Bronchial epithelial cell (primary cell): ENCODE data around the gene TRAPPC3. TPM values are rescaled to one million over a fixed set of nuclear protein-coding genes. Genes with fewer than 3 reads are reported as not detected.

ENCODE experiments used
- DNase-seq: peaks from one replicate; pipeline ENCODE4 v3.0.0-alpha.2; 2010; ENCODE audit warnings: low read depth
- FAIRE-seq: peaks from 2 replicates; lab custom pipeline; 2011; peaks lifted over from hg19 to GRCh38; lab: Jason Lieb, UNC
- H3K27me3 ChIP-seq: 2 replicates; pipeline ENCODE4 v1.5.1; 2011; ENCODE audit warnings: low read length; ENCODE audit not compliant: control insufficient read depth, insufficient read depth
- H3K36me3 ChIP-seq: 2 replicates; pipeline ENCODE4 v1.5.1; 2011; ENCODE audit warnings: low read length; ENCODE audit not compliant: control insufficient read depth, insufficient read depth
- H3K4me3 ChIP-seq: 2 replicates; pipeline ENCODE4 v1.5.1; 2011; ENCODE audit warnings: mild to moderate bottlenecking, low read depth, low read length, control low read depth
- total RNA-seq: library from RNA; depleted of rRNA; stranded (reverse); fragments of >200 nt; gene quantifications from 2 replicates; pipeline ENCODE4 v1.2.1, GENCODE V29; 2014
- TF ChIP-seq, protein P1 (sequence below): IDR thresholded peaks from 2 replicates; pipeline ENCODE4 v1.5.1; 2011; ENCODE audit warnings: mild to moderate bottlenecking, moderate library complexity, low read length, control low read depth, inconsistent platforms; ENCODE audit not compliant: insufficient read depth, severe bottlenecking

Gene TRAPPC3
- total RNA-seq, 1 donor from 2014 or later: 105 TPM

DNA sequence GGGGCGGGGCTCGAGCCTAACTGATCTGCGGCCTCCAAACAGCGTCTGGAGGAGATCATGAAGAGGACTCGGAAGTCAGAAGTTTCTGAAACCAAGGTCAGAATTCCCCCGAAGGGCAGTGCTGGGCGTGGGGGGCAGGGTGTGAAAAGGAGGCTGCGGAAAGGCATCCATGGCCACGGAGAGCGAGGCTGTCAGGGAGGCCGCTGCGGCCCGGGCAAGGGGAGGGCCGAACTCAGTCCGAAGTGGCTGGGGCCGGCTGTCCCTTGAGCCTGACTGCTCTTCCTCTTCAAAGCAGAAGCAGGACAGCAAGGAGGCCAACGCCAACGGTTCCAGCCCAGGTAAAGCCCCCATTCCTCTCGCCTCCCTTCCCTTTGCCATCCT, 29.9 kb upstream of the TRAPPC3 start:
- TF ChIP-seq, protein P1, sequence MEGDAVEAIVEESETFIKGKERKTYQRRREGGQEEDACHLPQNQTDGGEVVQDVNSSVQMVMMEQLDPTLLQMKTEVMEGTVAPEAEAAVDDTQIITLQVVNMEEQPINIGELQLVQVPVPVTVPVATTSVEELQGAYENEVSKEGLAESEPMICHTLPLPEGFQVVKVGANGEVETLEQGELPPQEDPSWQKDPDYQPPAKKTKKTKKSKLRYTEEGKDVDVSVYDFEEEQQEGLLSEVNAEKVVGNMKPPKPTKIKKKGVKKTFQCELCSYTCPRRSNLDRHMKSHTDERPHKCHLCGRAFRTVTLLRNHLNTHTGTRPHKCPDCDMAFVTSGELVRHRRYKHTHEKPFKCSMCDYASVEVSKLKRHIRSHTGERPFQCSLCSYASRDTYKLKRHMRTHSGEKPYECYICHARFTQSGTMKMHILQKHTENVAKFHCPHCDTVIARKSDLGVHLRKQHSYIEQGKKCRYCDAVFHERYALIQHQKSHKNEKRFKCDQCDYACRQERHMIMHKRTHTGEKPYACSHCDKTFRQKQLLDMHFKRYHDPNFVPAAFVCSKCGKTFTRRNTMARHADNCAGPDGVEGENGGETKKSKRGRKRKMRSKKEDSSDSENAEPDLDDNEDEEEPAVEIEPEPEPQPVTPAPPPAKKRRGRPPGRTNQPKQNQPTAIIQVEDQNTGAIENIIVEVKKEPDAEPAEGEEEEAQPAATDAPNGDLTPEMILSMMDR: no peak
- Histone ChIP-seq H3K4me3 (no peak overlapping the region), H3K27me3 (no peaks in the 10 kb centered on the region), H3K36me3 (peaks cover 52% of the 10 kb centered on the region)
- DNase-seq (no peak), FAIRE-seq (no peak)

DNA sequence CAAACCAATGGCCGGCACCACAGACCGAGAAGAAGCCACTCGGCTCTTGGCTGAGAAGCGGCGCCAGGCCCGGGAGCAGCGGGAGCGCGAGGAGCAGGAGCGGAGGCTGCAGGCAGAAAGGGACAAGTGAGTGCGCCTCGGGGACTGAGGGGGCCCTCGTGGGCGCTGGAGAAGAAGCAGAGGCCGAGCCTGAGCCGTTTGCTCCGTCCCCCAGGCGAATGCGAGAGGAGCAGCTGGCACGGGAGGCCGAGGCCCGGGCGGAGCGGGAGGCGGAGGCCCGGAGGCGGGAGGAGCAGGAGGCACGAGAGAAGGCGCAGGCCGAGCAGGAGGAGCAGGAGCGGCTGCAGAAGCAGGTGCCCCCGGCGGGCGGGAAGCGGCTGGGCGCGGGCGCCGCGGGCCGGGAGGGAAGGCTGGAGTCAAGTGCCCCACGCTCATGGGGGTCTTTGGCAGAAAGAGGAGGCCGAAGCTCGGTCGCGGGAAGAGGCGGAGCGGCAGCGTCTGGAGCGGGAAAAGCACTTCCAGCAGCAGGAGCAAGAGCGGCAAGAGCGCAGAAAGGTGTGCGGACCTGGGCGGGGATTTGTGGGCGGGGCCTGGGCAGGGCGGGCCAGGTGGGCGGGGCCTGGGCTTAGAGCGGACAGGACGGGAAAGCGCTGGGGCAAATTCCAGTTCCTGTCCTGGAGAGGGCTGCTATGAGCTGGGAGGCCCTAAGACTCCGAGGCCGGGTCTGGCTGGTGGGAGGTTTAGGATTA, 29.4 kb upstream of the TRAPPC3 start:
- H3K27me3 ChIP-seq: no peaks in the 10 kb centered on the region
- FAIRE-seq (no peak), DNase-seq (no peak)
- H3K36me3 ChIP-seq: peaks cover 57% of the 10 kb centered on the region
- H3K4me3 ChIP-seq: no peak overlapping the region
- TF ChIP-seq, protein P1: no peak

DNA sequence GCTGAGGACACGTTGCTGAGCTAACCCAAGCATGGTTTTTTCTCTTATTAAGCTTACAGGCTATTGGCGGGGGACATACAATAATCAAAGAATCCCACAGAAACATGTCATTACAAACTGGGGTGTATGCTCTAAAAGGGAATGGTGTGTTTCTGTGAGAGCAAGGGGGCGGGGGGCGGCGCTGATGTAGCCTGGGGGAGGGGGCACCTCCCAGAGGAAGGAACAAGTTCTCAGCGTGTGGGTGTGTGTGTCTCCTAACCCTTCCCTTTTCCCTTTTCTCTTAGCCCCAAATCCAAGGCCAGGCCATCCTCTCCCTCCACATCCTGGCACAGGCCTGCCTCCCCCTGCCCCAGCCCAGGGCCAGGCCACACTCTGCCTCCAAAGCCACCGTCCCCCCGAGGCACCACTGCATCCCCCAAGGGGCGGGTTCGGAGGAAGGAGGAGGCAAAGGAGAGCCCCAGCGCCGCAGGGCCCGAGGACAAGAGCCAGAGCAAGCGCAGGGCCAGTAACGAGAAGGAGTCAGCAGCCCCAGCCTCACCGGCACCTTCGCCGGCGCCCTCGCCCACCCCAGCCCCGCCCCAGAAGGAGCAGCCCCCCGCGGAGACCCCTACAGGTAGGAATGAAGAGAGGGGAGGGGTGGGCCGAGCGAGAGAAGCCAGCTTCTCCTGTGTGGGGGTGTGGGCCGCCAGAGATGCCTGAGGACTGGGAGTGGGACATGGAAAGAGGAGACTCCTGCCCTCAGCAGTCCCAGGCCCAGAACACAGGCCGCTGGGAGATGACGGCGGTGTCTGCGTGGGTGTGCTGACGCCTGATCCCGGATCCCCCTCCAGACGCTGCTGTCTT, 28.5 kb upstream of the TRAPPC3 start:
- TF ChIP-seq, protein P1: no peak
- DNase-seq (no peak), FAIRE-seq (no peak)
- Histone ChIP-seq H3K4me3 (no peak overlapping the region), H3K27me3 (no peaks in the 10 kb centered on the region), H3K36me3 (peaks cover 63% of the 10 kb centered on the region)

DNA sequence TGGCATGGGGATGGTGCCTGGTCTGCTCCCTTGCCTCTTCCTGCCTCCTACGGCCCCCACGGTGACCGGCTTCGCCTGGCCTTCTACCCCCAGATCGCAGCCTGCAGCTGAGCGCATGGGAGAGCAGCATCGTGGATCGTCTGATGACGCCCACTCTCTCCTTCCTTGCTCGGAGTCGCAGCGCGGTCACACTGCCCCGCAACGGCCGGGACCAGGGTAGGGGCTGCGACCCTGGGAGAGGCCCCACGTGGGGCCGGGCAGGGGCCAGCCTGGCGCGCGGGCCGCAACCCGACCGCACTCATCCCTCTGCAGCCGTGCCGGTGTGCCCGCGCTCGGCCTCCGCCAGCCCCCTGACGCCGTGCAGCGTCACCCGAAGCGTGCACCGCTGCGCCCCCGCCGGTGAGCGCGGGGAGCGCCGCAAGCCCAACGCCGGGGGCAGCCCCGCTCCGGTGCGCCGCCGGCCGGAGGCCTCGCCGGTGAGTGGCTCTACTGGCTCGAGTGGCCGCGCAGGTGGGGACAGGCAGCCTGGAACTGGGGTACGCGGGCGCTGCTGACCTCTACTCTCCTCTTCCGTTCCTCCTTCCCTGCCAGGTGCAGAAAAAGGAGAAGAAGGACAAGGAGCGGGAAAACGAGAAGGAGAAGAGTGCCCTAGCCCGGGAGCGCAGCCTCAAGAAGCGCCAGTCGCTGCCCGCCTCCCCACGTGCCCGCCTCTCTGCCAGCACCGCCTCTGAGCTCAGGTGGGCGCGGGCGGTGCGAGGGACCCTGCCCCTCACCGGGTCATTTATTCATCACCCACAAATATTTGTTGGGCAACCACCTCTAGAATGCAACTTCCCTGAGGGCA, 27.0 kb upstream of the TRAPPC3 start:
- FAIRE-seq (no peak), DNase-seq (no peak)
- H3K4me3 ChIP-seq: no peak overlapping the region
- peaks cover 73% of the 10 kb centered on the region for H3K36me3 ChIP-seq
- TF ChIP-seq, protein P1: no peak
- no peaks in the 10 kb centered on the region for H3K27me3 ChIP-seq

DNA sequence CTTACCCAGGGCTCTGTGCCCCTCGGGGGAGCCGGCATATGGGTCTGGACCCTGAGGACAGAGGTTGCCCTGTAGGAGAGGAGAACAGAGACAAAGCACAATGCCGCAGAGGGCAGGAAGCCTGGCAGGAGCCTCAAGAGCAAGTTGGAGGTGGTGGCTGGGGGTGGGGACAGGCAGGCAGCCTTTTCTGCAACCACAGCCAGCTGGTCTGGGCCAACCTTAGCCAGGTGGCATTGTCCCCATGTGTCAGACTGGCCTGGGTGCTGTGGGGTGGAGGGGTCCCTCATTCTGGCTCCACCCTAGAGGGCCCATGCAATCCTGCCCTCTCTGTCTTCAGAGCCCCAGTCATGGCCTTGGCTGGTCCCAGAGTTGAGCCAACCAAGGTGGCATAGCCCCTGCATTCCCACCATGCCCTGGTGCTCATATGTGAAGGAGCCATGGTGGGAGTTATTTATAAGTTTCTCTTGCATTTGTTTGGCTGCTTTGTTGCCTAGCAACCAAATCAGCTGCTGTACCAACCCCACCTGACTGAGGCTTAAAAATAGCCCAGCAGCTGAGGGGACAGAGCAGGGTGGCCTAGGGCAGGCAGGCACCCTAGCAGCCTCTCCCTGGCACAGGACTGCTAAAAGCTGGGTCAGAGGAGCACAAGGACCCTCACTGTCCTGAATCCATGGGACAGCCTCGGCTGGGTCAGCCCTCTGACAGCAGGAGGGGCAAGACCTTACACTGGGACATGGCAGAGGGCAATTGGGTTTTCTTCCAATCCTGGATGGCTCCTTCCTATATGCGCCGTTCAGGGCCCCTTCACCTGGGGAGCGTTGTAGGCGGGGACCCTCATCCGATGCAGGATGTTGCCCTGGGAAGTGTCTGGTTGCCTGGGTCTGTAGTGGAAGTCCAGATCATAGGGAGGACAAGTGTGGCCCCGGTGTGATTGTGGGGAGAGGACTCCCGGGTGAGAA, 26.1 kb upstream of the TRAPPC3 start:
- DNase-seq (no peak), FAIRE-seq (no peak)
- H3K4me3 ChIP-seq: no peak overlapping the region
- H3K27me3 ChIP-seq: no peaks in the 10 kb centered on the region
- TF ChIP-seq, protein P1: no peak
- H3K36me3 ChIP-seq: peaks cover 72% of the 10 kb centered on the region
